Neural cell (in vitro differentiated cells): Measurements from ENCODE around the gene TOP3A. TPM values are rescaled to one million over a fixed set of nuclear protein-coding genes. Genes with fewer than 3 reads are reported as not detected.

Experiments
- H2AFZ ChIP-seq: fragments of 200-600, 300-800 bp; sonication (generic), shearing (Covaris generic); 2 replicates; pipeline ENCODE4 v1.6.0; 2014; ENCODE audit warnings: low read depth, mild to moderate bottlenecking, antibody characterized with exemption, low read length, moderate library complexity
- H3F3A ChIP-seq: fragments of 200-600 bp; shearing (Covaris generic); 2 replicates; pipeline ENCODE4 v1.6.1; 2016; ENCODE audit warnings: mild to moderate bottlenecking, moderate library complexity, mixed read lengths, antibody characterized with exemption, low read length; ENCODE audit not compliant: insufficient read depth, poor library complexity, severe bottlenecking
- H3K27ac ChIP-seq: fragments of 200-600, 300-800 bp; sonication (generic), shearing (Covaris generic); 2 replicates; pipeline ENCODE4 v1.5.1; 2014; ENCODE audit warnings: mild to moderate bottlenecking, low read length, moderate library complexity
- H3K27me3 ChIP-seq: fragments of 300-800, 200-600 bp; sonication (generic), shearing (Covaris generic); 2 replicates; pipeline ENCODE4 v1.6.0; 2014; ENCODE audit warnings: mild to moderate bottlenecking, low read depth, low read length, moderate library complexity; ENCODE audit not compliant: insufficient read depth
- H3K36me3 ChIP-seq: fragments of 300-800, 200-600 bp; sonication (generic), shearing (Covaris generic); 2 replicates; pipeline ENCODE4 v1.5.1; 2014; ENCODE audit warnings: mild to moderate bottlenecking, antibody characterized with exemption, low read length, moderate library complexity; ENCODE audit not compliant: insufficient read depth
- H3K4me2 ChIP-seq: fragments of 300-800, 200-600 bp; sonication (generic), shearing (Covaris generic); 2 replicates; pipeline ENCODE4 v1.6.0; 2014; ENCODE audit warnings: mild to moderate bottlenecking, low read length
- H3K4me3 ChIP-seq: fragments of 300-800, 200-600 bp; sonication (generic), shearing (Covaris generic); 2 replicates; pipeline ENCODE4 v1.5.1; 2014; ENCODE audit warnings: mild to moderate bottlenecking, low read length, moderate library complexity
- H3K79me2 ChIP-seq: fragments of 200-600 bp; shearing (Covaris generic); replicated peaks from 2 replicates; pipeline ENCODE4 v1.6.0; 2014; ENCODE audit warnings: mild to moderate bottlenecking, low read length, moderate library complexity; ENCODE audit not compliant: insufficient read depth
- H3K9ac ChIP-seq: fragments of 300-800, 200-600 bp; sonication (generic), shearing (Covaris generic); 2 replicates; pipeline ENCODE4 v1.6.1; 2016; ENCODE audit warnings: mild to moderate bottlenecking, low read length, mixed read lengths
- H3K9me2 ChIP-seq: fragments of 200-600 bp; shearing (Covaris generic); 2 replicates; pipeline ENCODE4 v1.6.1; 2016; ENCODE audit warnings: mild to moderate bottlenecking, low read length, mixed read lengths; ENCODE audit not compliant: insufficient read depth
- H3K9me3 ChIP-seq: fragments of 200-600, 300-800 bp; sonication (generic), shearing (Covaris generic); 2 replicates; pipeline ENCODE4 v1.6.1; 2016; ENCODE audit warnings: mild to moderate bottlenecking, mixed run types, low read length, moderate library complexity, mixed read lengths
- H4K20me1 ChIP-seq: fragments of 200-600 bp; shearing (Covaris generic); 2 replicates; pipeline ENCODE4 v1.6.1; 2016; ENCODE audit warnings: mild to moderate bottlenecking, mixed run types; ENCODE audit not compliant: insufficient read depth
- CTCF ChIP-seq: fragments of 450-650 bp; IDR thresholded peaks from 2 replicates; pipeline ENCODE4 v1.5.1; 2014; ENCODE audit warnings: antibody characterized with exemption, mild to moderate bottlenecking, moderate library complexity; ENCODE audit not compliant: poor library complexity, severe bottlenecking
- EP300 ChIP-seq: fragments of 450-650 bp; conservative IDR thresholded peaks from 2 replicates; pipeline ENCODE4 v1.6.1; 2014; ENCODE audit warnings: antibody characterized with exemption, mild to moderate bottlenecking, moderate library complexity; ENCODE audit not compliant: poor library complexity, severe bottlenecking
- EZH2 ChIP-seq: fragments of 200-600, 300-800 bp; shearing (Covaris generic), sonication (generic); IDR thresholded peaks from 2 replicates; pipeline ENCODE4 v1.6.1; 2014; ENCODE audit warnings: antibody characterized with exemption, low read length, borderline replicate concordance, mild to moderate bottlenecking; ENCODE audit not compliant: insufficient read depth, poor library complexity, severe bottlenecking
- MXI1 ChIP-seq: fragments of 450-650 bp; conservative IDR thresholded peaks from 2 replicates; pipeline ENCODE4 v1.6.1; 2014; ENCODE audit warnings: antibody characterized with exemption, mild to moderate bottlenecking; ENCODE audit not compliant: poor library complexity, severe bottlenecking
- POLR2AphosphoS5 ChIP-seq: IDR thresholded peaks from 2 replicates; pipeline ENCODE4 v1.6.1; 2012
- RAD21 ChIP-seq: fragments of 450-650 bp; conservative IDR thresholded peaks from 2 replicates; pipeline ENCODE4 v1.6.1; 2014; ENCODE audit warnings: antibody characterized with exemption, mild to moderate bottlenecking, moderate library complexity
- SMC3 ChIP-seq: fragments of 450-650 bp; conservative IDR thresholded peaks from 2 replicates; pipeline ENCODE4 v1.6.1; 2014; ENCODE audit warnings: antibody characterized with exemption, mild to moderate bottlenecking, moderate library complexity; ENCODE audit not compliant: poor library complexity
- TAF1 ChIP-seq: IDR thresholded peaks from 2 replicates; pipeline ENCODE4 v1.6.1; 2012; ENCODE audit warnings: low read depth
- polyA plus RNA-seq: library from polyadenylated mRNA; depleted of rRNA; stranded (reverse); fragments of >200 nt; gene quantifications from 2 replicates; pipeline ENCODE4 v1.2.3, GENCODE V29; 2014
- TF ChIP-seq, protein P1 (sequence below): IDR thresholded peaks from 2 replicates; pipeline ENCODE4 v1.6.1; 2012; ENCODE audit warnings: borderline replicate concordance

The TOP3A gene
- polyA plus RNA-seq, 1 donor from 2014 or later, result 31.9 TPM

GRCh38 chr17:18241229-18241871, 73.4 kb downstream of the TOP3A start:
- Histone ChIP-seq H2AFZ (no peak overlapping the region), H3K27ac (no peak overlapping the region), H3K4me2 (no peak overlapping the region), H3K9me2 (no peaks in the 10 kb centered on the region), H3K9ac (no peak overlapping the region), H3F3A (no peaks in the 10 kb centered on the region), H4K20me1 (no peaks in the 10 kb centered on the region), H3K4me3 (no peak overlapping the region), H3K9me3 (no peaks in the 10 kb centered on the region), H3K79me2 (no peaks in the 10 kb centered on the region), H3K27me3 (no peaks in the 10 kb centered on the region), H3K36me3 (peaks cover 5% of the 10 kb centered on the region)
- no peak for TF ChIP-seq TAF1
- TF ChIP-seq, protein P1, sequence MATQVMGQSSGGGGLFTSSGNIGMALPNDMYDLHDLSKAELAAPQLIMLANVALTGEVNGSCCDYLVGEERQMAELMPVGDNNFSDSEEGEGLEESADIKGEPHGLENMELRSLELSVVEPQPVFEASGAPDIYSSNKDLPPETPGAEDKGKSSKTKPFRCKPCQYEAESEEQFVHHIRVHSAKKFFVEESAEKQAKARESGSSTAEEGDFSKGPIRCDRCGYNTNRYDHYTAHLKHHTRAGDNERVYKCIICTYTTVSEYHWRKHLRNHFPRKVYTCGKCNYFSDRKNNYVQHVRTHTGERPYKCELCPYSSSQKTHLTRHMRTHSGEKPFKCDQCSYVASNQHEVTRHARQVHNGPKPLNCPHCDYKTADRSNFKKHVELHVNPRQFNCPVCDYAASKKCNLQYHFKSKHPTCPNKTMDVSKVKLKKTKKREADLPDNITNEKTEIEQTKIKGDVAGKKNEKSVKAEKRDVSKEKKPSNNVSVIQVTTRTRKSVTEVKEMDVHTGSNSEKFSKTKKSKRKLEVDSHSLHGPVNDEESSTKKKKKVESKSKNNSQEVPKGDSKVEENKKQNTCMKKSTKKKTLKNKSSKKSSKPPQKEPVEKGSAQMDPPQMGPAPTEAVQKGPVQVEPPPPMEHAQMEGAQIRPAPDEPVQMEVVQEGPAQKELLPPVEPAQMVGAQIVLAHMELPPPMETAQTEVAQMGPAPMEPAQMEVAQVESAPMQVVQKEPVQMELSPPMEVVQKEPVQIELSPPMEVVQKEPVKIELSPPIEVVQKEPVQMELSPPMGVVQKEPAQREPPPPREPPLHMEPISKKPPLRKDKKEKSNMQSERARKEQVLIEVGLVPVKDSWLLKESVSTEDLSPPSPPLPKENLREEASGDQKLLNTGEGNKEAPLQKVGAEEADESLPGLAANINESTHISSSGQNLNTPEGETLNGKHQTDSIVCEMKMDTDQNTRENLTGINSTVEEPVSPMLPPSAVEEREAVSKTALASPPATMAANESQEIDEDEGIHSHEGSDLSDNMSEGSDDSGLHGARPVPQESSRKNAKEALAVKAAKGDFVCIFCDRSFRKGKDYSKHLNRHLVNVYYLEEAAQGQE, result no peak
- no peak for TF ChIP-seq EP300

DNA sequence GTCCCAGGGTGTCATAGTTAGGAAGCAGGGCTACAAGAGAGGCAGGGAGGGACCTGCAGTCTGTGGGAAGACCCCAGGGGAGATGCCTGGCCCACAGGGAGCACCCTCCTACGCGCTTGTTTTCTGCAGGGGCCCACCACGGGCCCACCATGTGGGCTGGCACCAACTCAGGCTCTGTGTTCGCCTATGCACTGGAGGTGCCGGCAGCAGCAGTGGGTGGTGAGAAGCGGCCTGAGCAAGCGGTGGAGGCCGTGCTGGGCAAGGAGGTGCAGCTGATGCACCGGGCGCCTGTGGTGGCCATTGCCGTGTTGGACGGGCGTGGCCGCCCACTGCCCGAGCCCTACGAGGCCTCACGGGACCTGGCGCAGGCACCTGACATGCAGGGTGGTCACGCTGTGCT, 74.3 kb downstream of the TOP3A start:
- TF ChIP-seq, protein P1, result no peak
- TF ChIP-seq POLR2AphosphoS5, result no peak
- TF ChIP-seq SMC3, result no peak
- no peak for TF ChIP-seq CTCF
- TF ChIP-seq EZH2, result no peak
- TF ChIP-seq EP300, result no peak
- no peak for TF ChIP-seq MXI1
- TF ChIP-seq RAD21, result no peak
- no peak for TF ChIP-seq TAF1
- H3K27ac ChIP-seq, result no peak overlapping the region
- no peak overlapping the region for H3K4me3 ChIP-seq
- no peak overlapping the region for H3K4me2 ChIP-seq
- H4K20me1 ChIP-seq, result no peaks in the 10 kb centered on the region
- H3F3A ChIP-seq, result no peaks in the 10 kb centered on the region
- H2AFZ ChIP-seq, result no peak overlapping the region
- no peaks in the 10 kb centered on the region for H3K27me3 ChIP-seq
- H3K9ac ChIP-seq, result no peak overlapping the region
- H3K9me2 ChIP-seq, result no peaks in the 10 kb centered on the region
- H3K36me3 ChIP-seq, result peaks cover 5% of the 10 kb centered on the region
- H3K9me3 ChIP-seq, result no peaks in the 10 kb centered on the region
- no peaks in the 10 kb centered on the region for H3K79me2 ChIP-seq
